ENCODE data around the gene MBD4. TPM values are rescaled to one million over a fixed set of nuclear protein-coding genes. Genes with fewer than 3 reads are reported as not detected.

MBD4 gene
- total RNA-seq, 1 experiment from 2014 or later: 36.9 TPM

DNA sequence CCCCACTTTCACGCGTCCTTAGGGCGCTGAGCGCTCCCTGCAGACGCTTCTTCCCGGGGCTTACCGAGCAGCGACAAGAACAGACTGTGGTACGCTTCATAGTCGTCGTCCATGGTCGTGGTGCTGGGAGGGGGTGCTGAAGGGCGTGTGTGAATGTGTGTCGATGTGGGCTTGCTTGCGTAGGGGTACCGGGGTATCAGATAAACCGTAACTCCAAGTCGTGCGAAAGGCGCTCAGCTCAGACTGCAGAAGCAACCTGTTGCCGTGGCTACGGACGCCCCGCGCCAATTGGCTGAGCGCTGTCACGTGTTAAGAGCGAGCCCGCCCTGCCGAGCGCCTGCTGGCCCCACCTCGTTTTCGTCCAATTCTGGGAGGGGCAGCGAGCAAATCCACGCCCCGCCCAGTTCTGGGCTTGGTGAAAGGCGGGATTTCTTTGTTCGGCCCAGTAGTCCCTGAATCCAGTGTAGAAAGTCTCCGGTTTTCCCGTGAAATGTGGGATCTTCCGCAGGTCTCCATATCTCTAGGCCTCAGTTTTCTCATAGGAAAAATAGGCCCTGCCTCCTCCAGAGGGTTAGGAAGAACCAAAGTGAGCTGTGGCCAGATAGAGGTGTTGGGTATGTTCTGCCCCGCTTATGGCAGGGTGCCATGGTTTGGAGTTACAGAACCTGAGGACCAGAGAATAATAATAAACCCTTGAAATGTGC lies 11.2 kb downstream of the MBD4 start, which contains the start of gene EFCAB12 (continued):
- TF ChIP-seq FOXP1 (CRISPR knock-in tag; IDR thresholded peaks at IDR 0.05; ENCODE audit: borderline replicate concordance): peak; percentile 41; the same call in 1 of the 2 replicates
- no peak for TF ChIP-seq GRHL2 (CRISPR knock-in tag; IDR thresholded peaks at IDR 0.05; ENCODE audit: insufficient replicate concordance, severe bottlenecking)
- TF ChIP-seq, protein P1, sequence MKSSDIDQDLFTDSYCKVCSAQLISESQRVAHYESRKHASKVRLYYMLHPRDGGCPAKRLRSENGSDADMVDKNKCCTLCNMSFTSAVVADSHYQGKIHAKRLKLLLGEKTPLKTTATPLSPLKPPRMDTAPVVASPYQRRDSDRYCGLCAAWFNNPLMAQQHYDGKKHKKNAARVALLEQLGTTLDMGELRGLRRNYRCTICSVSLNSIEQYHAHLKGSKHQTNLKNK (CRISPR knock-in tag; IDR thresholded peaks at IDR 0.05): no peak
- TF ChIP-seq KAT7 (CRISPR knock-in tag; IDR thresholded peaks at IDR 0.05; ENCODE audit: borderline replicate concordance): no peak
- TF ChIP-seq CREM (CRISPR knock-in tag; IDR thresholded peaks at IDR 0.05): no peak
- TF ChIP-seq, protein P2, sequence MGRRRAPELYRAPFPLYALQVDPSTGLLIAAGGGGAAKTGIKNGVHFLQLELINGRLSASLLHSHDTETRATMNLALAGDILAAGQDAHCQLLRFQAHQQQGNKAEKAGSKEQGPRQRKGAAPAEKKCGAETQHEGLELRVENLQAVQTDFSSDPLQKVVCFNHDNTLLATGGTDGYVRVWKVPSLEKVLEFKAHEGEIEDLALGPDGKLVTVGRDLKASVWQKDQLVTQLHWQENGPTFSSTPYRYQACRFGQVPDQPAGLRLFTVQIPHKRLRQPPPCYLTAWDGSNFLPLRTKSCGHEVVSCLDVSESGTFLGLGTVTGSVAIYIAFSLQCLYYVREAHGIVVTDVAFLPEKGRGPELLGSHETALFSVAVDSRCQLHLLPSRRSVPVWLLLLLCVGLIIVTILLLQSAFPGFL (CRISPR knock-in tag; IDR thresholded peaks at IDR 0.05; ENCODE audit: borderline replicate concordance): no peak
- TF ChIP-seq EMX1 (CRISPR knock-in tag; IDR thresholded peaks at IDR 0.05): no peak
- TF ChIP-seq, protein P3, sequence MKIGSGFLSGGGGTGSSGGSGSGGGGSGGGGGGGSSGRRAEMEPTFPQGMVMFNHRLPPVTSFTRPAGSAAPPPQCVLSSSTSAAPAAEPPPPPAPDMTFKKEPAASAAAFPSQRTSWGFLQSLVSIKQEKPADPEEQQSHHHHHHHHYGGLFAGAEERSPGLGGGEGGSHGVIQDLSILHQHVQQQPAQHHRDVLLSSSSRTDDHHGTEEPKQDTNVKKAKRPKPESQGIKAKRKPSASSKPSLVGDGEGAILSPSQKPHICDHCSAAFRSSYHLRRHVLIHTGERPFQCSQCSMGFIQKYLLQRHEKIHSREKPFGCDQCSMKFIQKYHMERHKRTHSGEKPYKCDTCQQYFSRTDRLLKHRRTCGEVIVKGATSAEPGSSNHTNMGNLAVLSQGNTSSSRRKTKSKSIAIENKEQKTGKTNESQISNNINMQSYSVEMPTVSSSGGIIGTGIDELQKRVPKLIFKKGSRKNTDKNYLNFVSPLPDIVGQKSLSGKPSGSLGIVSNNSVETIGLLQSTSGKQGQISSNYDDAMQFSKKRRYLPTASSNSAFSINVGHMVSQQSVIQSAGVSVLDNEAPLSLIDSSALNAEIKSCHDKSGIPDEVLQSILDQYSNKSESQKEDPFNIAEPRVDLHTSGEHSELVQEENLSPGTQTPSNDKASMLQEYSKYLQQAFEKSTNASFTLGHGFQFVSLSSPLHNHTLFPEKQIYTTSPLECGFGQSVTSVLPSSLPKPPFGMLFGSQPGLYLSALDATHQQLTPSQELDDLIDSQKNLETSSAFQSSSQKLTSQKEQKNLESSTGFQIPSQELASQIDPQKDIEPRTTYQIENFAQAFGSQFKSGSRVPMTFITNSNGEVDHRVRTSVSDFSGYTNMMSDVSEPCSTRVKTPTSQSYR (CRISPR knock-in tag; IDR thresholded peaks at IDR 0.05): no peak
- TF ChIP-seq, protein P4, sequence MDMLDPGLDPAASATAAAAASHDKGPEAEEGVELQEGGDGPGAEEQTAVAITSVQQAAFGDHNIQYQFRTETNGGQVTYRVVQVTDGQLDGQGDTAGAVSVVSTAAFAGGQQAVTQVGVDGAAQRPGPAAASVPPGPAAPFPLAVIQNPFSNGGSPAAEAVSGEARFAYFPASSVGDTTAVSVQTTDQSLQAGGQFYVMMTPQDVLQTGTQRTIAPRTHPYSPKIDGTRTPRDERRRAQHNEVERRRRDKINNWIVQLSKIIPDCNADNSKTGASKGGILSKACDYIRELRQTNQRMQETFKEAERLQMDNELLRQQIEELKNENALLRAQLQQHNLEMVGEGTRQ (CRISPR knock-in tag; IDR thresholded peaks at IDR 0.05): peak; percentile 96
- TF ChIP-seq NFATC4 (CRISPR knock-in tag; IDR thresholded peaks at IDR 0.05): peak; percentile 77; the same call in 1 of the 2 replicates
- TF ChIP-seq RELA (CRISPR knock-in tag; IDR thresholded peaks at IDR 0.05; ENCODE audit: borderline replicate concordance): no peak
- TF ChIP-seq, protein P5, sequence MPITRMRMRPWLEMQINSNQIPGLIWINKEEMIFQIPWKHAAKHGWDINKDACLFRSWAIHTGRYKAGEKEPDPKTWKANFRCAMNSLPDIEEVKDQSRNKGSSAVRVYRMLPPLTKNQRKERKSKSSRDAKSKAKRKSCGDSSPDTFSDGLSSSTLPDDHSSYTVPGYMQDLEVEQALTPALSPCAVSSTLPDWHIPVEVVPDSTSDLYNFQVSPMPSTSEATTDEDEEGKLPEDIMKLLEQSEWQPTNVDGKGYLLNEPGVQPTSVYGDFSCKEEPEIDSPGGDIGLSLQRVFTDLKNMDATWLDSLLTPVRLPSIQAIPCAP (CRISPR knock-in tag; IDR thresholded peaks at IDR 0.05): no peak

DNA sequence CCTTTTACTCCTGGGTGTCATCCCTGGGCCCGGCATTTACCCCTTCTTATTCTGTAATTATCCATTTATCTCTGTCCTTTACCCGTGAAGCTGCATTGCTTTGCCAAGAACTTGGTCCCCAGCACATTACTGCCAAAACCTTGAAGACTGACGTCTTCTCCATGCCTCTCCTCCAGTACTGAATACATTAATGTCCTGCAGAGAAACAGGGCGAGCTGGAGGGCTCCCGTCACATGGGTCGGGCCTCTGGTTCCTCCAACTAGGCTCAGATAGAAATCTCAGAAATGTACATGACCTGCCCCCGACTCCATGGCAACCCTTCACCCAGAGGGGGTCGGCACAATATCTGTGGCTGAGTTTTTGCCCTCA lies 11.8 kb downstream of the MBD4 start:
- H3K36me3 Mint-ChIP-seq: peaks cover 18% of the 10 kb centered on the region
- no peaks in the 10 kb centered on the region for H3K9me3 Mint-ChIP-seq
- DNase-seq (ENCODE audit: low spot score): no peak
- POLR2A ChIA-PET: interaction anchor here (0.5 kb wide), 1 partner anchor 11 kb away, joined by 3 read pairs; no protein-coding TSS in a partner anchor
- peak overlapping the region; percentile 78 for H3K4me3 Mint-ChIP-seq
- no peak overlapping the region for H3K27ac Mint-ChIP-seq
- CTCF ChIA-PET: interaction anchor here (1.1 to 2.4 kb wide), 5 partner anchors 11 to 99 kb away, joined by 3 to 18 read pairs (median 5); no protein-coding TSS in a partner anchor
- peak; percentile 7 for ATAC-seq
- H3K4me1 Mint-ChIP-seq: peaks cover 47% of the 10 kb centered on the region
- H3K27me3 Mint-ChIP-seq (ENCODE audit: low read depth): peaks cover 18% of the 10 kb centered on the region
- TF ChIP-seq, protein P6, sequence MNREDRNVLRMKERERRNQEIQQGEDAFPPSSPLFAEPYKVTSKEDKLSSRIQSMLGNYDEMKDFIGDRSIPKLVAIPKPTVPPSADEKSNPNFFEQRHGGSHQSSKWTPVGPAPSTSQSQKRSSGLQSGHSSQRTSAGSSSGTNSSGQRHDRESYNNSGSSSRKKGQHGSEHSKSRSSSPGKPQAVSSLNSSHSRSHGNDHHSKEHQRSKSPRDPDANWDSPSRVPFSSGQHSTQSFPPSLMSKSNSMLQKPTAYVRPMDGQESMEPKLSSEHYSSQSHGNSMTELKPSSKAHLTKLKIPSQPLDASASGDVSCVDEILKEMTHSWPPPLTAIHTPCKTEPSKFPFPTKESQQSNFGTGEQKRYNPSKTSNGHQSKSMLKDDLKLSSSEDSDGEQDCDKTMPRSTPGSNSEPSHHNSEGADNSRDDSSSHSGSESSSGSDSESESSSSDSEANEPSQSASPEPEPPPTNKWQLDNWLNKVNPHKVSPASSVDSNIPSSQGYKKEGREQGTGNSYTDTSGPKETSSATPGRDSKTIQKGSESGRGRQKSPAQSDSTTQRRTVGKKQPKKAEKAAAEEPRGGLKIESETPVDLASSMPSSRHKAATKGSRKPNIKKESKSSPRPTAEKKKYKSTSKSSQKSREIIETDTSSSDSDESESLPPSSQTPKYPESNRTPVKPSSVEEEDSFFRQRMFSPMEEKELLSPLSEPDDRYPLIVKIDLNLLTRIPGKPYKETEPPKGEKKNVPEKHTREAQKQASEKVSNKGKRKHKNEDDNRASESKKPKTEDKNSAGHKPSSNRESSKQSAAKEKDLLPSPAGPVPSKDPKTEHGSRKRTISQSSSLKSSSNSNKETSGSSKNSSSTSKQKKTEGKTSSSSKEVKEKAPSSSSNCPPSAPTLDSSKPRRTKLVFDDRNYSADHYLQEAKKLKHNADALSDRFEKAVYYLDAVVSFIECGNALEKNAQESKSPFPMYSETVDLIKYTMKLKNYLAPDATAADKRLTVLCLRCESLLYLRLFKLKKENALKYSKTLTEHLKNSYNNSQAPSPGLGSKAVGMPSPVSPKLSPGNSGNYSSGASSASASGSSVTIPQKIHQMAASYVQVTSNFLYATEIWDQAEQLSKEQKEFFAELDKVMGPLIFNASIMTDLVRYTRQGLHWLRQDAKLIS (CRISPR knock-in tag; IDR thresholded peaks at IDR 0.05; ENCODE audit: borderline replicate concordance): no peak
- TF ChIP-seq GRHL2 (CRISPR knock-in tag; IDR thresholded peaks at IDR 0.05; ENCODE audit: insufficient replicate concordance, severe bottlenecking): no peak
- TF ChIP-seq, protein P7, sequence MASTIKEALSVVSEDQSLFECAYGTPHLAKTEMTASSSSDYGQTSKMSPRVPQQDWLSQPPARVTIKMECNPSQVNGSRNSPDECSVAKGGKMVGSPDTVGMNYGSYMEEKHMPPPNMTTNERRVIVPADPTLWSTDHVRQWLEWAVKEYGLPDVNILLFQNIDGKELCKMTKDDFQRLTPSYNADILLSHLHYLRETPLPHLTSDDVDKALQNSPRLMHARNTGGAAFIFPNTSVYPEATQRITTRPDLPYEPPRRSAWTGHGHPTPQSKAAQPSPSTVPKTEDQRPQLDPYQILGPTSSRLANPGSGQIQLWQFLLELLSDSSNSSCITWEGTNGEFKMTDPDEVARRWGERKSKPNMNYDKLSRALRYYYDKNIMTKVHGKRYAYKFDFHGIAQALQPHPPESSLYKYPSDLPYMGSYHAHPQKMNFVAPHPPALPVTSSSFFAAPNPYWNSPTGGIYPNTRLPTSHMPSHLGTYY (CRISPR knock-in tag; IDR thresholded peaks at IDR 0.05): no peak
- TF ChIP-seq, protein P8, sequence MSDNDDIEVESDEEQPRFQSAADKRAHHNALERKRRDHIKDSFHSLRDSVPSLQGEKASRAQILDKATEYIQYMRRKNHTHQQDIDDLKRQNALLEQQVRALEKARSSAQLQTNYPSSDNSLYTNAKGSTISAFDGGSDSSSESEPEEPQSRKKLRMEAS (CRISPR knock-in tag; IDR thresholded peaks at IDR 0.05): no peak
- TF ChIP-seq, protein P2 (CRISPR knock-in tag; IDR thresholded peaks at IDR 0.05; ENCODE audit: borderline replicate concordance): no peak
- TF ChIP-seq JAZF1 (CRISPR knock-in tag; IDR thresholded peaks at IDR 0.05): no peak
- no peak for TF ChIP-seq RELA (CRISPR knock-in tag; IDR thresholded peaks at IDR 0.05; ENCODE audit: borderline replicate concordance)
- TF ChIP-seq ETV6 (CRISPR knock-in tag; IDR thresholded peaks at IDR 0.05): no peak
- TF ChIP-seq MYBL2 (CRISPR knock-in tag; IDR thresholded peaks at IDR 0.05): no peak
- TF ChIP-seq, protein P9, sequence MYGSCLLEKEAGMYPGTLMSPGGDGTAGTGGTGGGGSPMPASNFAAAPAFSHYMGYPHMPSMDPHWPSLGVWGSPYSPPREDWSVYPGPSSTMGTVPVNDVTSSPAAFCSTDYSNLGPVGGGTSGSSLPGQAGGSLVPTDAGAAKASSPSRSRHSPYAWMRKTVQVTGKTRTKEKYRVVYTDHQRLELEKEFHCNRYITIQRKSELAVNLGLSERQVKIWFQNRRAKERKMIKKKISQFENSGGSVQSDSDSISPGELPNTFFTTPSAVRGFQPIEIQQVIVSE (CRISPR knock-in tag; IDR thresholded peaks at IDR 0.05; ENCODE audit: borderline replicate concordance): no peak
- no peak for TF ChIP-seq RORB (CRISPR knock-in tag; IDR thresholded peaks at IDR 0.05)
- TF ChIP-seq JUN (CRISPR knock-in tag; IDR thresholded peaks at IDR 0.05): no peak
